T-cell (primary cell): ENCODE measurements around the gene ENPP7. TPM values are rescaled to one million over a fixed set of nuclear protein-coding genes. Genes with fewer than 3 reads are reported as not detected.

Experiments
- ATAC-seq, 4 experiments: fragments of 200-7000 bp in 3 of 4; fragments of 150-1000 bp in 1 of 4; cut with Tn5 transposase; replicated peaks in 1 of 4; 1 replicate in 3 of 4; 2 replicates in 1 of 4; pipeline ENCODE4 v1.10.0; 2021; ENCODE audit warnings: moderate library complexity in 3 of 4, mild to moderate bottlenecking in 2 of 4, moderate number of reproducible peaks in 1 of 4
- CTCF ChIA-PET, 2 donors: fragments of 300-600 bp; sonication (Branson Sonifier 250); formaldehyde crosslinking; loops; one replicate each; lab custom pipeline; 2022; ENCODE audit warnings: antibody characterized with exemption in 2 of 2; lab: Charles Lee
- POLR2A ChIA-PET, 2 donors: fragments of 300-600 bp; sonication (Branson Sonifier 250); formaldehyde crosslinking; loops; one replicate each; lab custom pipeline; 2022; ENCODE audit warnings: antibody characterized with exemption in 2 of 2; lab: Charles Lee
- DNase-seq, 35 experiments: peaks; one replicate each; pipeline versions ENCODE4 v3.0.0 to v3.0.0-alpha.2; 2013 to 2023
- H3K27ac ChIP-seq: one replicate; pipeline ENCODE4 v1.5.1; 2013; ENCODE audit warnings: low read length
- H3K27me3 ChIP-seq, 2 experiments: replicated peaks in 1 of 2; 1 replicate in 1 of 2; 2 replicates in 1 of 2; pipeline versions ENCODE4 v1.6.1 to v1.7.0; 2013; ENCODE audit warnings: low read length in 1 of 2, mixed read lengths in 1 of 2; ENCODE audit not compliant: control insufficient read depth in 2 of 2, insufficient read depth in 2 of 2; ENCODE audit errors: extremely low read depth in 1 of 2
- H3K36me3 ChIP-seq, 2 donors: 1 replicate in 1 of 2; 2 replicates in 1 of 2; pipeline versions ENCODE4 v1.6.1 to v1.7.0; 2013; ENCODE audit warnings: low read length in 1 of 2; ENCODE audit not compliant: control insufficient read depth in 2 of 2, insufficient read depth in 1 of 2; ENCODE audit errors: extremely low read depth in 1 of 2
- H3K4me1 ChIP-seq, 2 experiments: 1 replicate in 1 of 2; 2 replicates in 1 of 2; pipeline versions ENCODE4 v1.6.1 to v1.7.0; 2013; ENCODE audit warnings: low read length in 2 of 2, mixed read lengths in 1 of 2; ENCODE audit not compliant: insufficient read depth in 2 of 2, control insufficient read depth in 1 of 2; ENCODE audit errors: extremely low read depth in 1 of 2
- H3K4me3 ChIP-seq, 2 donors: 1 replicate in 1 of 2; 2 replicates in 1 of 2; pipeline versions ENCODE4 v1.5.1 to v1.7.0; 2013; ENCODE audit warnings: mild to moderate bottlenecking in 2 of 2, low read length in 1 of 2, moderate library complexity in 1 of 2; ENCODE audit not compliant: control insufficient read depth in 1 of 2; ENCODE audit errors: extremely low read depth in 1 of 2
- H3K9me3 ChIP-seq: 2 replicates; pipeline ENCODE4 v1.7.0; 2013
- H3K27ac Mint-ChIP-seq, 2 donors: one replicate each; pipeline ENCODE4 v1.8.0; 2020 to 2021; ENCODE audit warnings: mild to moderate bottlenecking in 2 of 2, mixed read lengths in 2 of 2
- H3K27me3 Mint-ChIP-seq, 2 donors: one replicate each; pipeline ENCODE4 v1.8.0; 2021 to 2022; ENCODE audit warnings: mixed read lengths in 2 of 2
- H3K36me3 Mint-ChIP-seq: one replicate; pipeline ENCODE4 v1.8.0; 2021; ENCODE audit warnings: mixed read lengths
- H3K4me1 Mint-ChIP-seq, 3 donors: one replicate each; pipeline ENCODE4 v1.8.0; 2020 to 2022; ENCODE audit warnings: mixed read lengths in 3 of 3, mild to moderate bottlenecking in 1 of 3
- H3K4me3 Mint-ChIP-seq, 3 donors: one replicate each; pipeline ENCODE4 v1.8.0; 2020 to 2022; ENCODE audit warnings: mild to moderate bottlenecking in 3 of 3, mixed read lengths in 3 of 3, moderate library complexity in 3 of 3
- H3K9me3 Mint-ChIP-seq, 3 donors: one replicate each; pipeline ENCODE4 v1.8.0; 2020 to 2022; ENCODE audit warnings: mixed read lengths in 3 of 3
- WGBS: methylation state at CpG from one replicate; pipeline ENCODE4 v1.1.5; 2013; ENCODE audit warnings: missing lambda C conversion rate; ENCODE audit not compliant: insufficient coverage; 5-methylcytosine and 5-hydroxymethylcytosine counted together
- total RNA-seq, 35 experiments: library from RNA in 6 of 35; stranded (reverse) in 6 of 35; fragments of 120-200 nt in 1 of 35; gene quantifications; one replicate each; pipeline versions ENCODE4 v1.2.1 to v1.2.4 and lab custom pipeline; 2013 to 2026

The ENPP7 gene
- total RNA-seq, 5 donors from 2014 or later (not counting 1 experiment from before 2014, with no cell fraction given) = 0.15 TPM; not detected in 4

DNA sequence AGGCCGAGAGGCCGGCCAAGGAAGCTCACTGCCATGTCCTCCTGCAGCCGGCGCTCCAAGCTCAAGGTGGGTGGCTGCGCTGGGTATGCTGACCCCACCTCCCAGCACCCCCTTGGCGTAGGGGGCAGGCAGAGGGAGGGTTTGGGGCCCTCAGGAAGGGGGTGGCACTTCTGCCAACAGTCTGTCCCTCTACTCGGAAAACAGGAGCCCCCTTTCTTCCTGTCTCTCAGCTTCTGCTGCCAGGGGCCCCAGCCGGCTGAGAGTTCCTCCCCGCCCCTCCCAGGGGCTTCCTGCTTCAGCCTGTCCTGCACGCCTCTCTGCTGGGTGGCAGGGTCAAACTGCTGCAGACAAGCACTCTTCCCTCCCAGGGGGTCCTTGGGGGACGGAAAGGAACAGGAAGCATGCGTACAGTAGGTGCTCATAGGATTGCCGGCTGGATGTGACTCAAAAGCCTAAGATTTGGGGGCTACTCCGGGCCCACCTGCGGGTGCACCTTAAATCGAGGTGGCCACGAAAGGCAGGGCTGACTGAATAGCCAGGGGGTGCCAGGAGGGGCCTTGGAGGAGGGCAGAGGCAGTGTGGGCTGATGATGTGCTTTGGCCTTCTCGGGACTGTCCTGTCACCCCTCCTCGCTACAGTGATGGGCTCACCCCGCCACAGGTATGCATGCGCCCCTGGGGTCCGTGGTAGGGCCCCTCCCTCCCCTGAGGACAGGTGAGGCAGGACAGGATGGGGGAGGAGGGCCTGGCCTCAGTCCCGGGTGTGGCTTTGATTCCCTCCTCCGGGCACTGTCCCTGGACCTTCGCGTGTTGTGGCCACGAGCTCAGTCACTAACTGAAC, 51.2 kb downstream of the ENPP7 start:
- 68% methylated on average over 16 of the region's 27 CpGs for WGBS
- Mint-ChIP-seq H3K27ac (peak overlapping the region in 1 of 2 donors; percentile 36), H3K4me1 (peaks cover 17 to 27% (median 21%) of the 10 kb centered on the region in 3 donors), H3K27me3 (peaks cover 29 to 74% of the 10 kb centered on the region in 2 donors), H3K36me3 (no peaks in the 10 kb centered on the region), H3K4me3 (no peak overlapping the region), H3K9me3 (no peaks in the 10 kb centered on the region)
- H3K9me3 ChIP-seq = no peaks in the 10 kb centered on the region
- H3K4me3 ChIP-seq = no peak overlapping the region
- CTCF ChIA-PET = interaction anchor here in 1 of 2 donors (0.6 kb wide), 1 partner anchor 189 kb away, joined by 3 read pairs; no protein-coding TSS in a partner anchor
- H3K27ac ChIP-seq = no peak overlapping the region
- peaks cover 0 to 4% of the 10 kb centered on the region in 2 donors for H3K36me3 ChIP-seq
- peaks cover 28 to 29% of the 10 kb centered on the region in 2 experiments for H3K4me1 ChIP-seq
- DNase-seq (no peak), ATAC-seq (no peak)
- POLR2A ChIA-PET = no interaction called here
- peaks cover 0 to 91% of the 10 kb centered on the region in 2 experiments for H3K27me3 ChIP-seq

DNA sequence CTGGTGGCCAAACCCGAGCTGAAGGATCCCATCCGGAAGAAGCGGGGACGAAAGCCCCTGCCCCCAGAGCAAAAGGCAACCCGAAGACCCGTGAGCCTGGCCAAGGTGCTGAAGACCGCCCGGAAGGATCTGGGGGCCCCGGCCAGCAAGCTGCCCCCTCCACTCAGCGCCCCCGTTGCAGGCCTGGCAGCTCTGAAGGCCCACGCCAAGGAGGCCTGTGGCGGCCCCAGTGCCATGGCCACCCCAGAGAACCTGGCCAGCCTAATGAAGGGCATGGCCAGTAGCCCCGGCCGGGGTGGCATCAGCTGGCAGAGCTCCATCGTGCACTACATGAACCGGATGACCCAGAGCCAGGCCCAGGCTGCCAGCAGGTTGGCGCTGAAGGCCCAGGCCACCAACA, 53.1 kb downstream of the ENPP7 start:
- Mint-ChIP-seq H3K4me3 (no peak overlapping the region), H3K4me1 (peaks cover 9 to 21% (median 12%) of the 10 kb centered on the region in 3 donors), H3K9me3 (no peaks in the 10 kb centered on the region), H3K27me3 (peaks cover 42 to 84% of the 10 kb centered on the region in 2 donors), H3K36me3 (no peaks in the 10 kb centered on the region), H3K27ac (no peak overlapping the region)
- ChIA-PET POLR2A (no interaction called here), CTCF (interaction anchor here in 1 of 2 donors (0.5 kb wide), 1 partner anchor 27 kb away, joined by 5 read pairs; no protein-coding TSS in a partner anchor)
- Histone ChIP-seq H3K27me3 (peaks cover 0 to 91% of the 10 kb centered on the region in 2 experiments), H3K27ac (no peak overlapping the region), H3K4me1 (peaks cover 16 to 25% of the 10 kb centered on the region in 2 experiments), H3K4me3 (no peak overlapping the region), H3K9me3 (no peaks in the 10 kb centered on the region), H3K36me3 (peaks cover 0 to 4% of the 10 kb centered on the region in 2 donors)
- DNase-seq = no peak
- no peak for ATAC-seq
- whole genome bisulfite sequencing = 93% methylated on average over 18 of the region's 18 CpGs

- WGBS = 94% methylated on average over 28 of the region's 31 CpGs
- POLR2A ChIA-PET = no interaction called here
- no peaks in the 10 kb centered on the region for H3K9me3 Mint-ChIP-seq
Observed at GRCh38 chr17:79784353-79785016, 53.7 kb downstream of the ENPP7 start.

GRCh38 chr17:79785017-79785899, 54.5 kb downstream of the ENPP7 start:
- H3K36me3 Mint-ChIP-seq = no peaks in the 10 kb centered on the region
- POLR2A ChIA-PET = no interaction called here
- WGBS = 85% methylated on average over 11 of the region's 17 CpGs
- peaks cover 44 to 79% of the 10 kb centered on the region in 2 donors for H3K27me3 Mint-ChIP-seq
- no peaks in the 10 kb centered on the region for H3K9me3 Mint-ChIP-seq
- no peak overlapping the region for H3K27ac ChIP-seq
- CTCF ChIA-PET = no interaction called here
- no peak for DNase-seq
- H3K4me3 ChIP-seq = no peak overlapping the region
- H3K27ac Mint-ChIP-seq = no peak overlapping the region
- peaks cover 5 to 18% (median 6%) of the 10 kb centered on the region in 3 donors for H3K4me1 Mint-ChIP-seq
- ATAC-seq = no peak
- H3K9me3 ChIP-seq = no peaks in the 10 kb centered on the region
- no peak overlapping the region for H3K4me3 Mint-ChIP-seq
- H3K27me3 ChIP-seq = peaks cover 0 to 91% of the 10 kb centered on the region in 2 experiments
- peaks cover 0 to 4% of the 10 kb centered on the region in 2 donors for H3K36me3 ChIP-seq
- H3K4me1 ChIP-seq = peaks cover 14 to 24% of the 10 kb centered on the region in 2 experiments

More at GRCh38 chr17:79784353-79785016, 53.7 kb downstream of the ENPP7 start:
- Histone ChIP-seq H3K27ac (no peak overlapping the region), H3K9me3 (no peaks in the 10 kb centered on the region), H3K4me3 (no peak overlapping the region), H3K27me3 (peaks cover 0 to 91% of the 10 kb centered on the region in 2 experiments), H3K36me3 (peaks cover 0 to 4% of the 10 kb centered on the region in 2 donors), H3K4me1 (peaks cover 17 to 22% of the 10 kb centered on the region in 2 experiments)
- CTCF ChIA-PET = interaction anchor here in 1 of 2 donors (0.5 kb wide), 1 partner anchor 26 kb away, joined by 5 read pairs; no protein-coding TSS in a partner anchor
- peaks cover 46 to 84% of the 10 kb centered on the region in 2 donors for H3K27me3 Mint-ChIP-seq
- no peak overlapping the region for H3K4me3 Mint-ChIP-seq
- no peak for DNase-seq
- ATAC-seq = no peak
- no peak overlapping the region for H3K27ac Mint-ChIP-seq
- H3K4me1 Mint-ChIP-seq = peaks cover 5 to 18% (median 7%) of the 10 kb centered on the region in 3 donors
- H3K36me3 Mint-ChIP-seq = no peaks in the 10 kb centered on the region

- Histone ChIP-seq H3K4me1 (peaks cover 9 to 30% of the 10 kb centered on the region in 2 experiments), H3K36me3 (peaks cover 0 to 4% of the 10 kb centered on the region in 2 donors), H3K9me3 (no peaks in the 10 kb centered on the region), H3K27me3 (peaks cover 0 to 91% of the 10 kb centered on the region in 2 experiments), H3K27ac (no peak overlapping the region), H3K4me3 (no peak overlapping the region)
- DNase-seq (no peak), ATAC-seq (no peak)
- CTCF ChIA-PET = interaction anchor here in 1 of 2 donors (0.5 kb wide), 1 partner anchor 315 kb away, joined by 3 read pairs; the partner anchor contains the start of gene GAA
- no peak overlapping the region for H3K27ac Mint-ChIP-seq
- H3K36me3 Mint-ChIP-seq = no peaks in the 10 kb centered on the region
- POLR2A ChIA-PET = no interaction called here
- H3K9me3 Mint-ChIP-seq = no peaks in the 10 kb centered on the region
- H3K4me1 Mint-ChIP-seq = peaks cover 9 to 16% (median 10%) of the 10 kb centered on the region in 3 donors
- 88% methylated on average over 10 of the region's 15 CpGs for WGBS
- H3K4me3 Mint-ChIP-seq = no peak overlapping the region
- peaks cover 46 to 79% of the 10 kb centered on the region in 2 donors for H3K27me3 Mint-ChIP-seq
Observed at GRCh38 chr17:79785900-79786810, 55.4 kb downstream of the ENPP7 start.
